ENCODE data around the gene HAS3.

DNA sequence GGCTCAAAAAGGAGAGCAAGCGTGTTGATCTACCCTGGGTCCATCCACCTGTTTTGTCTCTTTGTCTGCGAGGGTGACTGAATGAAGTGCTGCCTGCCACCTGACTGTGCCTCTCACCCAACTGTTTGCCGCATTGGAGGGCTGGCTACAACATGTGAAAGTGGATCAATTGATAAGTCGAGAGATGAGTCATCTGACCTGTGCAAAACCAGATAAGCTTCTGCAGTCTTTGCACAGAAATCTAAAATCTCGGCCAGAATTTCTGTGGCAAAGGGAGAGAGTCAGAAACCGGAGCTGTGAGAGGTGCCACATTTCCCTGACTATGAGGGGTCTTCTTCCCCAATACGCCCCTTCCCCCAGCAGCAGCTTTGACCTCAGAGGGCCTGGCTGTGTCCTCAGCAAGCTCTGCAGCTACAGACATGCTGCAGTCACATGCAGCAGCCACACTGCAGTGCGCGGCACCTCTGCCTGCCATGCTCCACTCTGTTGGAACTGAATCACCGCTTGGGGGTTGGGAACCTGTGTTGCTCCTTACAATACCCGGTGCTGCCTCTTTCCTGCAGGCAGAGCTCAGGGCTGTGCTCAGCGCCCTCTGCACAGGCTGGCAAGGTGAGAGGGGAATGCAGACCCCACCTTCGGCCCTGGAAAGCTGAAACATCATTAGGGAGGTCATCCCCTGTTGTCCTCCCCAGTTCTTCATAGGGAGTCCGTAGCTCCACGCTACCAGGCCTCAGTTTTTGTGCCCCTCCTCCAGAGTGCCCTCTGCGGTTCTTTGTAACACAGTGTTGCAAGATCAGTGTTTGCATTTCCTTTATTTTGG lies 16.2 kb upstream of the HAS3 start:
- TF ChIP-seq, protein P1, sequence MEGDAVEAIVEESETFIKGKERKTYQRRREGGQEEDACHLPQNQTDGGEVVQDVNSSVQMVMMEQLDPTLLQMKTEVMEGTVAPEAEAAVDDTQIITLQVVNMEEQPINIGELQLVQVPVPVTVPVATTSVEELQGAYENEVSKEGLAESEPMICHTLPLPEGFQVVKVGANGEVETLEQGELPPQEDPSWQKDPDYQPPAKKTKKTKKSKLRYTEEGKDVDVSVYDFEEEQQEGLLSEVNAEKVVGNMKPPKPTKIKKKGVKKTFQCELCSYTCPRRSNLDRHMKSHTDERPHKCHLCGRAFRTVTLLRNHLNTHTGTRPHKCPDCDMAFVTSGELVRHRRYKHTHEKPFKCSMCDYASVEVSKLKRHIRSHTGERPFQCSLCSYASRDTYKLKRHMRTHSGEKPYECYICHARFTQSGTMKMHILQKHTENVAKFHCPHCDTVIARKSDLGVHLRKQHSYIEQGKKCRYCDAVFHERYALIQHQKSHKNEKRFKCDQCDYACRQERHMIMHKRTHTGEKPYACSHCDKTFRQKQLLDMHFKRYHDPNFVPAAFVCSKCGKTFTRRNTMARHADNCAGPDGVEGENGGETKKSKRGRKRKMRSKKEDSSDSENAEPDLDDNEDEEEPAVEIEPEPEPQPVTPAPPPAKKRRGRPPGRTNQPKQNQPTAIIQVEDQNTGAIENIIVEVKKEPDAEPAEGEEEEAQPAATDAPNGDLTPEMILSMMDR (IDR thresholded peaks at IDR 0.05 in 2 of 3, conservative IDR thresholded peaks at IDR 0.05 in 1 of 3; ENCODE audit: borderline replicate concordance in 1 of 3, insufficient read depth in 1 of 3, low read depth in 2 of 3, low read length in 2 of 3): no peak
- TF ChIP-seq CEBPB (IDR thresholded peaks at IDR 0.05; ENCODE audit: low read depth): no peak

Data from HCT116 (cell line).